Brain microvascular endothelial cell (primary cell): ENCODE data around the gene SNAPC2.

ENCODE experiments used
- DNase-seq: peaks from one replicate; pipeline ENCODE4 v3.0.0-alpha.2; 2020
- H3K27ac ChIP-seq: fragments of 250-450 bp; sonication (Bioruptor Pico); 2 replicates; pipeline ENCODE4 v1.5.1; 2020; ENCODE audit warnings: mild to moderate bottlenecking, moderate library complexity
- H3K27me3 ChIP-seq: fragments of 250-450 bp; sonication (Bioruptor Pico); replicated peaks from 2 replicates; pipeline ENCODE4 v1.5.1; 2020; ENCODE audit warnings: mild to moderate bottlenecking
- H3K36me3 ChIP-seq: fragments of 250-450 bp; sonication (Bioruptor Pico); replicated peaks from 2 replicates; pipeline ENCODE4 v1.5.1; 2020; ENCODE audit warnings: mild to moderate bottlenecking
- H3K4me3 ChIP-seq: 2 replicates; pipeline ENCODE4 v1.5.1; 2011; ENCODE audit warnings: low read depth, mild to moderate bottlenecking, control low read depth, low read length, moderate library complexity
- CTCF ChIP-seq: IDR thresholded peaks from 2 replicates; pipeline ENCODE4 v1.5.1; 2011; ENCODE audit warnings: low read depth, mild to moderate bottlenecking, moderate library complexity, low read length, control low read depth, inconsistent platforms; ENCODE audit errors: missing control alignments
- in situ Hi-C: cut with HindIII; loops from 2 replicates; pipeline ENCODE4 v1.10.0; 2017; ENCODE audit warnings: low sequenced_read_pairs, low pct_ligation_motif_present

SNAPC2 gene

DNA sequence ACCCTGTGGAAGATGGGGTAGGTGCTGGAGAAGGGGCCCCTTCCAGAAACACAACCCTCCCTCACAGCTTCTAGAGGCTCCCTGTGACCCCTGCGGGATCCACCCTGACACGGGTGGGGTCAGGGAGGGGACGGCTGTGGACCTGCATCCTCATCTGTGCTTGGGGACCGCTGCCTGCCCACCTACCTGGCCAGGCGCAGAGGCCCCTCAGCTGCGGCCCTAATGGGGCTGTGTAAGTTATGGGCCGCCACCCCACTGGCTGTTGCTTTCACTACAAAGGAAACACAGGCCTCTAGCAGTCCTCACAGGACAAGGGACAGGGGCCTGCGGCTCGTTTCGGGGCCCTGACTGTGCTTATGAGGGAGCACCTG is 12.8 kb downstream of the SNAPC2 start:
- no peak for TF ChIP-seq CTCF
- Histone ChIP-seq H3K4me3 (no peak overlapping the region), H3K36me3 (peaks cover 64% of the 10 kb centered on the region), H3K27ac (no peak overlapping the region), H3K27me3 (no peaks in the 10 kb centered on the region)
- in situ Hi-C loops = no loop called here
- DNase-seq = no peak

DNA sequence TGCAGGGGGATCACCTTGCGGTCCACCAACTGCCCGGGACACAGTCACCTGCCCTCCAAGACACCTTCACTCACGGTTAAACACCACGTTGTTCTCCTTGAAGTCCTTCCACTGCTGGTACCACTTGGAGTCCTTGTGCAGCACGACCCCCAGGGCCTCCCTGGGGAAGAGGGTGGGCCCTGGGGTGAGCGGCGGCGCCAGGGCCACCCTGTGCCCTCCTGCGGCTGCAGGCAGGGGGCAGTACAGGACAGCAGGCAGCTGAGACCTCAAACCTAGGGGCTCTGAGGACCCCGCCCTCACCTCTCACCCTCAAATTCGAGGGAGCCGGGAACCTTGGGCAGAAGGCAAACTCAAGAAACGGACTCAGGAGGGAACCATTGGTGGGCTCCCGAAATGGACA is 13.3 kb downstream of the SNAPC2 start:
- in situ Hi-C loops = no loop called here
- H3K36me3 ChIP-seq = peaks cover 68% of the 10 kb centered on the region
- DNase-seq = no peak
- H3K27ac ChIP-seq = no peak overlapping the region
- H3K4me3 ChIP-seq = no peak overlapping the region
- no peaks in the 10 kb centered on the region for H3K27me3 ChIP-seq
- TF ChIP-seq CTCF = peak; percentile 60

- in situ Hi-C loops = no loop called here
- Histone ChIP-seq H3K27me3 (no peaks in the 10 kb centered on the region), H3K4me3 (no peak overlapping the region), H3K36me3 (peaks cover 70% of the 10 kb centered on the region), H3K27ac (no peak overlapping the region)
- no peak for TF ChIP-seq CTCF
- DNase-seq = no peak
Measured at GRCh38 chr19:7933828-7934725, 13.9 kb downstream of the SNAPC2 start.

DNA sequence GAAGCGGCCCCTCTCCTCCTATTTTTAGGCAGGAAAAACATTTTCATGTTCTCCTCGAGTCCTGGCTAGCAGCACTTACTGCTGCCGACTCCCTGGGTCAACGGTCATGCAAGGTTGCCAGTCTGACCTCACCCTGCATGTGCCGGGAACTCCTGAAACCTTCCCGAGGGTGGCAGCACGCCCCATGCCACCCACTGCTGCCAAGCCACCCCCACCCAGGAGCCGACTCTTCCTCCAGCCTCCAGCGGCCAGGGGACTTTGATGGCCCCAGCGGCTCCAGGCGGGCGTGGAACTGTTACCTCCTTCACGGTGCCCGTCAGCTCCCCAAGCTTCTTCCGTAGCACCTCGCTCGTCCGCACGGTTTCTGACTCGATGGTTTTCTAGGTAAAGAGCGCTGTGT is 14.6 kb downstream of the SNAPC2 start:
- TF ChIP-seq CTCF = no peak
- in situ Hi-C loops = no loop called here
- Histone ChIP-seq H3K27me3 (no peaks in the 10 kb centered on the region), H3K4me3 (no peak overlapping the region), H3K36me3 (peaks cover 71% of the 10 kb centered on the region), H3K27ac (no peak overlapping the region)
- DNase-seq = no peak

DNA sequence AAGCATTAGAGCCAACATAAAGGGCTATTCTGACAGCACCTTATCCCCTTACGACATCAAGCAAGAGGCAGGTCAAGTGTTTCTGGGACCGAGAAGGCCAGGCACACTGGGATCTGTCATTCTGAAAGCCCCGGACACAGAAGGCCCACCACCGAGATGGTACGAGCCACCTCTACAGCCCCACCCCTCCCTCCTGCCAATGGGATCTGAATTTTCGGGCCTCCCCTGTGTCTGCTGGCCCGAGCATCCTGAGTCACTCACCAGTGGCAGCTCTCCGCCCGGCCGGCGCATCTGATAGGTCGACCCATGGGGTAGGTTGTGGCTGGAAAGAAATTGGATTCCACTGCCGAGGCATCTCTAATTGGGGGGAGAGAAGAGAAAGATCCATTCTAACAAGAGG is 20.7 kb downstream of the SNAPC2 start:
- no peaks in the 10 kb centered on the region for H3K27me3 ChIP-seq
- no peak overlapping the region for H3K27ac ChIP-seq
- H3K4me3 ChIP-seq = no peak overlapping the region
- TF ChIP-seq CTCF = no peak
- no peak for DNase-seq
- in situ Hi-C loops = no loop called here
- peaks cover 35% of the 10 kb centered on the region for H3K36me3 ChIP-seq

- TF ChIP-seq CTCF = no peak
- no peak for DNase-seq
- Histone ChIP-seq H3K27ac (no peak overlapping the region), H3K27me3 (no peaks in the 10 kb centered on the region), H3K36me3 (peaks cover 23% of the 10 kb centered on the region), H3K4me3 (no peak overlapping the region)
- in situ Hi-C loops = no loop called here
Measured at GRCh38 chr19:7941895-7942596, 21.9 kb downstream of the SNAPC2 start.
